G401.6 (cell line): ENCODE results near the gene GLDC.
"Not testable (repeated sequence)": the region's sequence is repeated elsewhere in the genome, so short reads cannot be mapped to it uniquely, and the experiment has no call there.

Experiments
- FAIRE-seq: peaks from 2 replicates; lab custom pipeline; 2012; peaks lifted over from hg19 to GRCh38; lab: Jason Lieb, UNC

GLDC gene

DNA sequence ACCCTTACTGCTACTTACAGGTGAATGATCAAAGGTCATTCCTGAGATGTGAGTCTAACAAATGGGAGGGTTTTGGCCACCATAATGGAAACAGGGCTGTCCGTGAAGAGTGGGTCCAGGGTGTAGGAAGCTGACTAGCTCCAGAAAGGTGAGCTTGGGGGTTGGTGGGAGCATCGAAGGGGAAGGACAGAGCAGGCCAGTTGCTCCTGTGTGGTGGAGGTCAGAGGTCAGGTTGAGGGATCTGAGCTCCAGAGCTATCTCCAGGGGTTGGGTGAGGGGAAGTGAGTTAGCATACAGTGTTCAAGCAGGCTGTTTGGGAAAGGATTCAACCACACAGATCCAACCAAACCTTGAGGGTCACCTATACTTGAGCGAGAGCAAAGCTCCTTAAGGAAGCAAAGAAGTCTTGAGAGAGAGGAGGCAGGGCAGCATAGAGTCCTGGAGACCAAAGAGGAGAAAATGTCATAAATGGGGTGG, 18.7 kb upstream of the GLDC start:
- FAIRE-seq = no peak

DNA sequence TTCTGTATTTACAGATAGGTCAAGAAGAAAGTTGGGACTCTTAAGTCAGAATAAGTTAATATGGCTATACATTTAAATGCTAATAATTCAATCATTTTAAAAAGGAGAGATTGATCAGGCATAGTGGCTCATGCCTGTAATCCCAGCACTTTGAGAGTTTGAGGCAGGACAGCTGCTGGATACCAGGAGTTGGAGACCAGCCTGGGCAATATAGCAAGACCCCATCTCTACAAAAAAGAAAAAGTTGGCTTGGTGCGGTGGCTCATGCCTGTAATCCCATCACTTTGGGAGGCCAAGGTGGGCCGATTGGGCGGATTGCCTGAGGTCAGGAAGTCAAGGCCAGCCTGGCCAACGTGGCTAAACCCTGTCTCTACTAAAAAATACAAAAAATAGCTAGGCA, 15.0 kb upstream of the GLDC start:
- FAIRE-seq = no peak

GRCh38 chr9:6658628-6659353, 13.3 kb upstream of the GLDC start:
- no peak for FAIRE-seq

DNA sequence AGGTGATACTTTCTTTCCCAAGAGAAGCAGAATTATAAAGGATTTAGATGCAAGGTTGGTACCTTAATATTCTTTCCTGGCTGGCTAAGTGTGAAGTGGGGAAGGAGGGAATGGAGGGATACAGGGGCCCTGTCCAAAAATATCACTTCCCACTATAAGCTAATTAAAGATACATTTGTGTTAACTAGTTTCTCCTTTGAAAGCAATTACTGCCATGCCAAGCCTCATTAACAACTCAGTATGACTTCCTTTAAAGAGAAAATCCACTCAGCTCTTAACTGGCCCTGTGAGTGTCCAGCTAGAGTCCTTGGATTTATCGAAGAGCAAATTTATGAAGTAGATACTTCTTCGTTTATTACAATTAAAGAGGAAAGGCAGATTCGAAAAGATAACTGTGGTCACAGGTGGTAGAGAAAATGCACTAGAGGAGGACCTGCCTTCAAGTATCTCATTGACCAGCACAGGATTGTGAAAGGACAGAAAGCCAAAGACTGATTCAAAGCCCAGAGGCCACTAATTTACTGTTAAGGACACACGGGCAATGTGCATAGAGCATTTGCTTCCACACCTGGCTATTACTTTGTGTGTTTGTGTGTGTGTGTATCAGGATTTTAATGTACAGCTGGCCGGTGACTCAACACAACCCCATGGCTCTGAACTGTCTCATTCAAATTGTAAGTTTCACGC, 11.2 kb upstream of the GLDC start:
- no peak for FAIRE-seq

DNA sequence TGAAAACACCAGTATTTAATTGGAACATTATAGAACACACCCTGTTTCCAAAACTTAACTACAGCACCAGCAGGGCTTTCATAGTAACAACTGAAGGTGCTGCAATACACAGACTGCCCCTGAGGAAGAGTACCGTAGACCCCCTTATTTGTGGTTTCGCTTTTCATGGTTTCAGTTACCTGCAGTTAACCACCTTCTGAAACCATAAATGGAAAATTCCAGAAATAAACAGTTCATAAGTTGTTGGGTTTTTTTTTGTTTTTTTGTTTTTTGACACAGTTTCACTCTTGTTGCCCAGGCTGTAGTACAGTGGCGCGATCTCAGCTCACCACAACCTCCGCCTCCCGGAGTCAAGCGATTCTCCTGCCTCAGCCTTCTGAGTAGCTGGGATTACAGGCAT, 9.5 kb upstream of the GLDC start:
- no peak for FAIRE-seq

GRCh38 chr9:6646293-6646636, 736 bp upstream of the GLDC start:
- no peak for FAIRE-seq

- not testable (repeated sequence) for FAIRE-seq
Measured at GRCh38 chr9:6645105-6645354, 499 bp downstream of the GLDC start.

GRCh38 chr9:6644346-6645104, 1.0 kb downstream of the GLDC start:
- no peak for FAIRE-seq

DNA sequence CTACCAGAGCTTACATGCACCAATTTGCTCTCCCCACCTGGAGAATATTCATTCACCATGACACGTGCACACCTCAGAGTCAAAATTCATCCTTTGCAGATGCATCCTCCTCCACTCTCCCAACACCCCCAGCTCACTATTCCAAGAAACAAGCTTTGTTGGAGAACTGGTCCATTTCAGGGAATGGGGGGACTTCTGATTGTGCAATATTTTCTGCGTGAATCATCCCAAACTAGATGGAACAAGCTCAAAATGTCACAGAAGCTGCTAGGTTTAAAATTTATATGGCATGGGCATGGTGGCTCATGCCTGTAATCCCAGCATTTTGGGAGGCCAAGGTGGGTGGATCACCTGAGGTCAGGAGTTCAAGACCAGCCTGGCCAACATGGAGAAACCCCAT, 3.6 kb downstream of the GLDC start:
- FAIRE-seq = no peak

DNA sequence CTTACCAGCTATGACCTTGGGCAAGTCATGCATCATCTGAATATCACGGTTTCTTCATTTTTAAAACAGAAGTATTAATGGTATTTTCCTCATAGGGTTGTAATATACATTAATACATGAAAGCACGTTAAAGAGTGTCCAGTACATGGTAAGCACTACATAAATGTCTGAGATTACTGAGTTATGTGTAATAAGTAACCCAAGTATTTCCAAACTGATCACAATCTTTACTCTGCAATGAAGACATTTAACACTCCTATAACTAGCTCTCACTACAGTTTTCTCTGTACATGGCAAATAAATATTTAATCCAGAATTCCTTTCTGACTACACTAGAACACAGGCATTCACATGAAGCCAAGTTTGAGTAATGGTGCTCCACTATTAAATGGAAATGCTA, 4.0 kb downstream of the GLDC start:
- FAIRE-seq = no peak

DNA sequence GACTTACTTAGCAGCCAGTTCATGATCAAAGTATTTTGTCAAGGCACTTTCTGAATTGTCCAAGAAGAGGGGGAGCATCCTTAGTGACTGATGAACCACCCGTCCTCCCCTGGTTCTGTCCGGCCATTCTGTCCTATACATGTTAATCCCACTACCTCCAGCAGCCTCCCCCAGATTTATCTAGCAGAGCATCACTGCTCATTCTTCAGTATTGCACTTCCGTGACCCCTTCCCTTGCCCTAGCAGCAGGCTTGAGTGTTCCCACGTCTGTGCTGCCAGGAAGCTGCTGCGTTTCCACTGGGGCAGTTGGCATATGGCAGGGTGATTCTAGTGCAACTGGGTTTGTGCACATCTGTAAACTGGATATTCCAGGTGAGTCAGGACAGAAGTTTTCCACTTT, 4.5 kb downstream of the GLDC start:
- FAIRE-seq = no peak

GRCh38 chr9:6640268-6641051, 5.1 kb downstream of the GLDC start:
- FAIRE-seq = no peak

DNA sequence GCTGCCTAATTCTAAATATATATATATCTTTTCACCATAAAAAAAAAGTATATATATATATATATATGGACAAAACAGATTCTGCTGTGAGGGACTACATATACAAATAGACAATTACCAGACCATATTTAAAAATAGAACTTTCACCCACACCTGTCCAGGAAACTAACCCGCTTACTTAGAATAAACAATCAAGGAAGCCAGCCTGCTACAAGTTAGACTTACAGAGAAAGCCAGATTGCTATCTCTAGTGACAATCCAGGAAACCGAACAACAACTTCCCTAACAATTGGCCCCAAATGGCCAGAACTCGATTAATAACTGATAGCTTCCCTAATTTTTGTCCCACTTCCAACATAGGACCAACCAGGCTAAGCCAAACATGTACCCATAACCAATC, 5.9 kb downstream of the GLDC start:
- no peak for FAIRE-seq

- no peak for FAIRE-seq
Measured at GRCh38 chr9:6634444-6634843, 11.1 kb downstream of the GLDC start.

GRCh38 chr9:6633378-6633777, 12.2 kb downstream of the GLDC start:
- FAIRE-seq = no peak

DNA sequence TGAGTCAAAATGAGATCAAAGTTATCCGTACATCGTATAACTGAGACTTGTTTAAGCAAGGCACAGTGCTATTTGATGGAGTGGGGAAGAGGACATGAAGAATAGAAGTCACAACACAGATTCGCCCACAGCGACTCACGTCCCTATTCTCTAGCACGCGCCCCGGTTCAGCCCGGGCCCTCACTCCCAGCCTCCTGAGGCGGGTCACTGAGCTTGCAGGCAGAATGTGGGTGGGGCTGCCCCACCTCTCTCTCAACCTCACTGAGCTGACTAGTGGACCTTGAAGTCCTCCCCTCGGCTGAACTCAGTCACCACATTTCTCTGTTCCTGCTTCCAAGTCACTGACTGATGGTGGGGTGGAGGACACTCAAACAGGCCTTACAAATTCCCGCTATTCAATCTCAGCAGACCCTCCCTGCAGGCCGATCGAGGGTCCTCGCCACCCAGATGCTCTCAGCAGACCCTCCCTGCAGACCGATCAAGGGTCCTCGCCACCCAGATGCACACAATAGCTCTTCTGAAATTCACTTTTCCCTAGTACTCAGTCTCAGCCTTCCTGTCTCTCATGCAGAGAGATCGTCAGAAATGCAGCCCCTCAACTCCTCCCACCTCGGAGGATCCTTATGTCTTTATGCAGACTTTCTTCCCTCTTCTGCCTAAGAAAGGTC, 12.9 kb downstream of the GLDC start:
- FAIRE-seq = no peak

DNA sequence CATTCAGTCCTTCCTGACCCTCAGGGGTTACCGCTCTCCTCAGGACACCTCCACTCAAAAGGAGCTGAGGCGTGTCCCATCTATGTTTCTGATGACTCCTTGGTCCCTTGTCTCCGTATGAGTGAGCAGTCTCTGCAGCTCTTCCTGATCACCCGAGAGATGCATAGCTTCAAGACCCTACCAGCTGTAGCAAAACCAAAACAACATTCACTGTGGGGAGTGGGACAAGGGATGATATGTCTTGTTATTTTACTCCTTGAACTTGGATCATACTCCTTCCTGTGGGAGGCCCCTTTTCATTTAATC, 14.4 kb downstream of the GLDC start:
- FAIRE-seq = no peak

GRCh38 chr9:6630502-6631206, 14.9 kb downstream of the GLDC start:
- no peak for FAIRE-seq

DNA sequence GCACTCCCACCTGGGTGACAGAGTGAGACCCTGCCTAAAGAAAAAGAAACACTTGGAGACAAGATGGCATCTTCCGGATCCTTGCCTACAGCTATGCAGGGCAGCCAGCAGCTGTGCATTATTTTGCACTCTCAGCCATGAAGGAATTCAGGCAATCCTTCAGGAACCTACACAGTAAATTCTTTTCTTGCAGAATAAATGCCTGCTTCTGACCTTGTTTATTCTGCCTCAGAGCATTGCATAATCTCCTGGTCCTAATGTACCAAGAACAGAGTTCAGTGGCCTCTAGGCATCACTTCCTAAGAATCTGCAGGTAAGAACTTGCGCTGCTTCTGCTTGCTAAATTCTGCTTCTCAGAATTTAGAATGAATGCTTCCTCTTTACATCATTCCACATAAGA, 16.8 kb downstream of the GLDC start:
- no peak for FAIRE-seq

DNA sequence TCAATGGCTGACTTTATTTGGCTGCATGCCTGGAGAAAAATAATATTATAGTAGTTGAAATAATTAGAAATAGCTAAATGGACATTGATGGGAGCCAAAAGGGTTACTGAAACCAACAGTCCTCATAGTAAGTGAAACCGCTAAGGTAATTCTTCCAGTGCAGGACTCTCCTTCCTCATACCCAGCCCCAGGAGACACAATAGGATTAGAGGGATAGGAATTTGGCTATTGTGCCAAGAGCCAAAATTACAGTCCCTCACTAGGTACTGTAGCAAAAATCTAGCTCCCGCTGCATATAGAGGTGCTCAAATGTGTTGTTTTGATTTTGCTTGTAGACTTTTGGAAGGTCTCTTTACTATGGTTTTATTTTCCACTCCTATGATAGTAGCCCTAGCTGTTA, 20.2 kb downstream of the GLDC start:
- FAIRE-seq = no peak

GRCh38 chr9:6622784-6623183, 22.7 kb downstream of the GLDC start:
- FAIRE-seq = not testable (repeated sequence)

DNA sequence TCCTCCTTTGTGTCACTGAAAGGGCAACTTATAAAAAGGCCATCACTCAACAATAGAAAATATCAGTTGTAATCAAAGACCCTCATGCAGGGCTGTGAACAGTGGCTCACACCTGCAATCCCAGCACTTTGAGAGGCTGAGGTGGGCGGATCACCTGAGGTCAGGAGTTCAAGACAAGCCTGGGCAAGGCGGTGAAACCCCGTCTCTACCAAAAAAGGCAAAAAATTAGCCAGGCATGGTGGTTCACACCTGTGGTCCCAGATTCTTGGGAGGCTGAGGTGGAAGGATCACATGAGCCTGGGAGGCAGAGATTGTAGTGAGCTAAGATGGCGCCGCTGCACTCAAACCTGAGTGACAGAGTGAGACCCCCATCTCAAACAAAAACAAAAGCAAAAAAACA, 24.7 kb downstream of the GLDC start:
- FAIRE-seq = no peak
